Loucy (cell line): ENCODE data around the gene CHI3L2.

ENCODE experiments used
- EZH2phosphoT487 ChIP-seq: fragments of 200-600 bp; IDR thresholded peaks from 2 replicates; pipeline ENCODE4 v1.6.1; 2018; ENCODE audit warnings: antibody characterized with exemption, mild to moderate bottlenecking, moderate library complexity, borderline replicate concordance
- TF ChIP-seq, protein P1 (sequence below): fragments of 200-600 bp; sonication (generic); conservative IDR thresholded peaks from 2 replicates; pipeline ENCODE4 v1.5.1; 2014; ENCODE audit warnings: mild to moderate bottlenecking, antibody characterized with exemption, low read length

DNA sequence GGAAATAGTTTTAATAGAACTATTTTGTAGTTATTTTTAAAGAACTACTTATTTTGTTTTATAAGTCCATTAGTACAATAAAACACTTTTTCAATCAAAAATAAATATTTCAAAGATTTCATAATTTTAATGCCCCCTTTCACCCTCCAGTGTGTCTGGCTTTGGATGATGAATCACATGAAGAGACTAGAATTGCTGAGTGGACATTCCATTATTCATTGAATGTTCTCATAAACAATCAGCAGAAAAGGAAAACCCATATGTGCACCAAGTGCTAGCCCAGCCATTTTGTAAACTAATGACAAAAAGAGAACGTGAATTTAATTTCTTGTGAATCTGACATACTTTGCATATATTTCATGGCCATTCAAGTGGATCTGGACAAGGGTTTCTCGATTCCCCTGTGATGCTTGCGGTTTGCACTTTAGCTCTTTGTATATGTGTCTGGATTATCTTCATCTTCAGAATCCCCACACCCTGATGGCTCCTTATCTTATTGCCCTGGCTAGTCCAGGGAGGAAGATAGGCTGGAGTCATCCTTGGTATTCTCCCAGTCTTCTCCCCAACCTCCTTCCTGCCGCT lies 42.4 kb downstream of the CHI3L2 start:
- TF ChIP-seq, protein P1, sequence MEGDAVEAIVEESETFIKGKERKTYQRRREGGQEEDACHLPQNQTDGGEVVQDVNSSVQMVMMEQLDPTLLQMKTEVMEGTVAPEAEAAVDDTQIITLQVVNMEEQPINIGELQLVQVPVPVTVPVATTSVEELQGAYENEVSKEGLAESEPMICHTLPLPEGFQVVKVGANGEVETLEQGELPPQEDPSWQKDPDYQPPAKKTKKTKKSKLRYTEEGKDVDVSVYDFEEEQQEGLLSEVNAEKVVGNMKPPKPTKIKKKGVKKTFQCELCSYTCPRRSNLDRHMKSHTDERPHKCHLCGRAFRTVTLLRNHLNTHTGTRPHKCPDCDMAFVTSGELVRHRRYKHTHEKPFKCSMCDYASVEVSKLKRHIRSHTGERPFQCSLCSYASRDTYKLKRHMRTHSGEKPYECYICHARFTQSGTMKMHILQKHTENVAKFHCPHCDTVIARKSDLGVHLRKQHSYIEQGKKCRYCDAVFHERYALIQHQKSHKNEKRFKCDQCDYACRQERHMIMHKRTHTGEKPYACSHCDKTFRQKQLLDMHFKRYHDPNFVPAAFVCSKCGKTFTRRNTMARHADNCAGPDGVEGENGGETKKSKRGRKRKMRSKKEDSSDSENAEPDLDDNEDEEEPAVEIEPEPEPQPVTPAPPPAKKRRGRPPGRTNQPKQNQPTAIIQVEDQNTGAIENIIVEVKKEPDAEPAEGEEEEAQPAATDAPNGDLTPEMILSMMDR = no peak
- TF ChIP-seq EZH2phosphoT487 = no peak
